H1 (cell line): Measurements from ENCODE around the gene ANAPC1.

Source experiments
- BRCA1 ChIP-seq: IDR thresholded peaks from 2 replicates; pipeline ENCODE4 v1.6.1; 2012; ENCODE audit warnings: low read depth, low read length, improper control_type of control experiment
- CBX5 ChIP-seq: fragments of 300-800, 300-1000 bp; sonication (generic); IDR thresholded peaks from 2 replicates; pipeline ENCODE4 v1.7.1; 2016; ENCODE audit warnings: antibody characterized with exemption, low read length, low read depth
- EP300 ChIP-seq, 2 experiments: IDR thresholded peaks; 1 replicate in 1 of 2; 2 replicates in 1 of 2; pipeline ENCODE4 v1.6.1; 2011 to 2012; ENCODE audit warnings: low read depth in 2 of 2, low read length in 2 of 2, mild to moderate bottlenecking in 2 of 2, borderline replicate concordance in 1 of 2, inconsistent platforms in 1 of 2, moderate library complexity in 1 of 2
- EZH2 ChIP-seq: fragments of 200-600 bp; sonication (generic); IDR thresholded peaks from 2 replicates; pipeline ENCODE4 v1.7.1; 2012; ENCODE audit warnings: low read depth, mild to moderate bottlenecking, moderate library complexity, low read length, inconsistent platforms; ENCODE audit not compliant: severe bottlenecking
- HDAC6 ChIP-seq: IDR thresholded peaks from one replicate; pipeline ENCODE4 v1.7.1; 2012; ENCODE audit warnings: low read depth, mild to moderate bottlenecking, inconsistent platforms, low read length, moderate library complexity
- POLR2A ChIP-seq, 2 experiments: IDR thresholded peaks; 1 replicate in 1 of 2; 2 replicates in 1 of 2; pipeline ENCODE4 v1.6.1; 2011; ENCODE audit warnings: low read depth in 2 of 2, low read length in 2 of 2, mild to moderate bottlenecking in 2 of 2; ENCODE audit errors: control extremely low read depth in 1 of 2
- POLR2AphosphoS5 ChIP-seq: IDR thresholded peaks from 2 replicates; pipeline ENCODE4 v1.6.1; 2011; ENCODE audit warnings: low read depth, low read length
- RFX5 ChIP-seq: IDR thresholded peaks from 2 replicates; pipeline ENCODE4 v1.6.1; 2011; ENCODE audit warnings: low read depth, low read length, improper control_type of control experiment, borderline replicate concordance
- SIX5 ChIP-seq: IDR thresholded peaks from 2 replicates; pipeline ENCODE4 v1.6.1; 2011; ENCODE audit warnings: mild to moderate bottlenecking, low read depth, low read length
- TAF1 ChIP-seq: IDR thresholded peaks from 2 replicates; pipeline ENCODE4 v1.6.1; 2011; ENCODE audit warnings: mild to moderate bottlenecking, low read depth, low read length
- TCF12 ChIP-seq: IDR thresholded peaks from 2 replicates; pipeline ENCODE4 v1.6.1; 2011; ENCODE audit warnings: low read depth, mild to moderate bottlenecking, low read length
- TEAD4 ChIP-seq: IDR thresholded peaks from 2 replicates; pipeline ENCODE4 v1.6.1; 2012; ENCODE audit warnings: low read depth, low read length, inconsistent platforms, mixed read lengths
- TF ChIP-seq, protein P1 (sequence below), 3 experiments: IDR thresholded peaks; 1 replicate in 2 of 3; 2 replicates in 1 of 3; pipeline versions ENCODE4 v1.5.1 to v1.6.1; 2011; ENCODE audit warnings: low read length in 3 of 3, mild to moderate bottlenecking in 3 of 3, inconsistent platforms in 2 of 3, low read depth in 1 of 3, moderate library complexity in 1 of 3; ENCODE audit not compliant: insufficient read depth in 1 of 3; ENCODE audit errors: control extremely low read depth in 1 of 3
- TF ChIP-seq, protein P2 (sequence below): IDR thresholded peaks from 2 replicates; pipeline ENCODE4 v1.6.1; 2012; ENCODE audit warnings: inconsistent platforms

GRCh38 chr2:111909079-111909478 lies 25.1 kb upstream of the ANAPC1 start:
- TF ChIP-seq, protein P1, sequence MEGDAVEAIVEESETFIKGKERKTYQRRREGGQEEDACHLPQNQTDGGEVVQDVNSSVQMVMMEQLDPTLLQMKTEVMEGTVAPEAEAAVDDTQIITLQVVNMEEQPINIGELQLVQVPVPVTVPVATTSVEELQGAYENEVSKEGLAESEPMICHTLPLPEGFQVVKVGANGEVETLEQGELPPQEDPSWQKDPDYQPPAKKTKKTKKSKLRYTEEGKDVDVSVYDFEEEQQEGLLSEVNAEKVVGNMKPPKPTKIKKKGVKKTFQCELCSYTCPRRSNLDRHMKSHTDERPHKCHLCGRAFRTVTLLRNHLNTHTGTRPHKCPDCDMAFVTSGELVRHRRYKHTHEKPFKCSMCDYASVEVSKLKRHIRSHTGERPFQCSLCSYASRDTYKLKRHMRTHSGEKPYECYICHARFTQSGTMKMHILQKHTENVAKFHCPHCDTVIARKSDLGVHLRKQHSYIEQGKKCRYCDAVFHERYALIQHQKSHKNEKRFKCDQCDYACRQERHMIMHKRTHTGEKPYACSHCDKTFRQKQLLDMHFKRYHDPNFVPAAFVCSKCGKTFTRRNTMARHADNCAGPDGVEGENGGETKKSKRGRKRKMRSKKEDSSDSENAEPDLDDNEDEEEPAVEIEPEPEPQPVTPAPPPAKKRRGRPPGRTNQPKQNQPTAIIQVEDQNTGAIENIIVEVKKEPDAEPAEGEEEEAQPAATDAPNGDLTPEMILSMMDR (IDR thresholded peaks at IDR 0.05; ENCODE audit: control extremely low read depth in 1 of 3, insufficient read depth in 1 of 3, low read depth in 1 of 3, low read length in 3 of 3), result no peak
- TF ChIP-seq TAF1 (no peak), TCF12 (no peak), POLR2AphosphoS5 (no peak), EP300 (IDR thresholded peaks at IDR 0.05; ENCODE audit: borderline replicate concordance in 1 of 2, low read depth in 2 of 2, low read length in 2 of 2) (no peak), HDAC6 (no peak), POLR2A (IDR thresholded peaks at IDR 0.05; ENCODE audit: control extremely low read depth in 1 of 2, low read depth in 2 of 2, low read length in 2 of 2) (no peak), TEAD4 (no peak), BRCA1 (no peak), RFX5 (no peak), EZH2 (no peak), CBX5 (no peak), SIX5 (no peak)
- TF ChIP-seq, protein P2, sequence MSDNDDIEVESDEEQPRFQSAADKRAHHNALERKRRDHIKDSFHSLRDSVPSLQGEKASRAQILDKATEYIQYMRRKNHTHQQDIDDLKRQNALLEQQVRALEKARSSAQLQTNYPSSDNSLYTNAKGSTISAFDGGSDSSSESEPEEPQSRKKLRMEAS, result no peak
